HuH-7.5 (cell line): ENCODE data around the gene TRIL.

Experiments used
- DNase-seq: peaks from one replicate; pipeline ENCODE4 v3.0.0; 2011; ENCODE audit warnings: low spot score

Gene TRIL

DNA sequence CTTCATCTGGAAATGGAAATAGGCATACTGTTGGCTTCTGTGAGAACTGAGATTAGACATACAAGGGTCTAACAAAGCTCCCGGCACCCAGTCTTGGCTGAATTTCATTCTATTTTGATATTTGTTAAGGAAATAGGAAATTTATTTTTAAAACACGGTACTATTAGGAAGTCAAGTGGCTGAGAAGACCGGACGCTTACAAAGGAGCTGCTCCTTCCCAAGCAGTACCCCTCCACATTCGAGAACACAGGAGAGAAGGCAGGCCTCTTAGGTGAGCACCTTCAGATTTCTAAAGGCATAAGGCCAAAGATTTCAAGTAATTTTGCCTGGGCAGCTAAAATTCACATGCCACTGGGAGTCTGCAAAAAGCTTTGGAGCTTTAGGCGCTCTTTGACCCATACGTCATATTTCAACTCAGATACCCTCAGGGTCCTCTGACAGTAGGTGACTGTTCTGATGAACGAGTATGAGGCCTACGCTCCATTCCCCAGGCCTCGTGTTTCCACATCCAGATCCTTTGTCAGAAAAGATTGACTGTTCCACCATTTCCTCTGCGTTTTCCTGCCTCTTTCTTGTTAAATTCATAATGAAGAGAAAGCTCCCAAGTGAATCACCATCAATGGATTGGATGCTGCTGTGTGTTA is 17.3 kb downstream of the TRIL start:
- no peak for DNase-seq

DNA sequence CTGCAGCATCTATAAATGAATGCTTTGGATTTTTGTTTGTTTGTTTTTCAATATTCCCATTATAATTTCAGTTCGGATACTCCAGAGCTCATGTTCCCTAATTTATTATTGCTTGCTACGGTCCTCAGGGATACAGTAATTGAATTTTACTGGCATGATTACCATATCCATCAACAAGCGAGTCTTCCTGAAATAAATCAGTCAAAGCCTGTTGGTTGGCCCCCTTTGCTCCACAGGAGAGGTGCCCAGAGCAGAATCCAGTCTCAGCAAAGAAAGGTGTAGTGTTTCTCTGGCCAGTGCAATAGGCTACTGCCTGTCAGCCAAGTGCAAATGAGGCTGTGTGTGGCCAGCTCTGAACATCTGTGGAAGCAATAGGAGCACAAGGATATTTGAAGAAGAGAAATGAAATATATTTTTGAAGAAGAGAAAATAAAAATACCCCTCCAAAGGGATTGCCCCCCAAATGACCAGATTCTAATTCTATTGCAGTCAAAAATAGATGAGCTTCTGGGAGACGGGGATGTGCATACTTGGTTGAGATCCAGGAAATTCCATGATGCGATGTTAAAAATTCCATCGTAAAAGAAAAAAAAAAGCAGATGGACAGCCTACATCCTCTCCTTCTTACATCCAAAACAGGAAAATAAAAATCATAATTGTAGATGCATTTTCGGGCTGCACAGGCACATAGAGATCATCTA is 18.1 kb downstream of the TRIL start:
- no peak for DNase-seq

DNA sequence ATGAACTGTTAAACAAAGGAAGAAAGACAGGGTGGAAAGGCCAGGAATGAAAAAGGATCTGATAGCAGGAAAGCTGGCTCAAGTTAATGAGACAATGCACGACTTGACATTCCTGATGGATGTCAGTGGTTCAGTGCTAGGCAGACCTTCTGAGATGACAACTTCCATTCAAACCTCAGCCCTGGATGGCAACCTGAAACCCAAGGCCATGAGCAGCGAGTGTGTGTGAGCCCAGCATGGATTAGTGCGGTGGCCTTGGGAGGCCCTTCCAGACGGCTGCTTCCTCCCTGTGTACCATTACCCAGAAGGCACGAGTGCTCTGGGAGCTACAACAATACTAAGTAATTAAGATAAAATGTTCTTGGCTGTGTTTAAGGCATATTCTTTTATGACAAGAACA is 18.8 kb downstream of the TRIL start:
- no peak for DNase-seq

DNA sequence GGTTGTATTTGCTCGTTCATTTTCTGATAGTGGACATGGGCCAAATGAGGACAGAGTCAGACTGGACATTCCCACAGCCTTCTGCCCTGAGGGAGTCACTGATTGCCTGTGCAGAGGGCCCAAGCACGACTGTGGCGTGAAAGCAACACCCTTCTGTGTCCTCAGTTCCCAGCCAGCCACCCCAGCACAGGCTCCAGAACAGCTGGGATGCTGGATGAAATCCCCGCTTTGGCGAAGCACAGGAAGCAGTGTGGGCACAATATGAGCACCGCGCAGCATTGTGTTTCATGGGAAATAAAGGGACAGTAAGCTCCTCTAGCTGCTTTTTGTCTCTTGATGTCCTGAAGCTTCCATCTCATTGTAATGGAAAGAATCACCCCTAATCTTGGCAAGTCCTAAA is 20.5 kb downstream of the TRIL start:
- DNase-seq = no peak

DNA sequence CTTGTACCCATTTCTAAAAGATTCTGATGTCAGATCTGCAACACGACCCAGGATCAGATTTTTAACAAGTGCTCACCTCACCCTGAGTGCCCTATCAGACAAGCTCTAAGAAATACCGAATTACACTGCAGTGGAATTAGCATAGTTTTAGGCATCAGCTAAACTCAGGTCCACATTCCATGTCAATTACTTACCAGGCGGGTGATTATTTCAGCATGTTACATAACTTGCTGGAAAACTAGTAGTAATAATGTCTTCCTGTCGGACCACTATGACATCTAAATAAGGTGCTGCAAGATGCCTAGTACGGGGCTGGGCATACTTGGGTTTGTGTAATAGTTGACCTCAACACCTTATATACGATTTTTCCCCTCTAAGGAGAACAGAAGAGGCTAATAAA is 21.0 kb downstream of the TRIL start:
- DNase-seq = no peak

GRCh38 chr7:28933846-28934320 is 24.2 kb downstream of the TRIL start:
- DNase-seq = no peak

- DNase-seq = no peak
Measured at GRCh38 chr7:28931565-28931964, 26.6 kb downstream of the TRIL start.

- peak; percentile 49 for DNase-seq
Measured at GRCh38 chr7:28926871-28927597, 31.1 kb downstream of the TRIL start.

DNA sequence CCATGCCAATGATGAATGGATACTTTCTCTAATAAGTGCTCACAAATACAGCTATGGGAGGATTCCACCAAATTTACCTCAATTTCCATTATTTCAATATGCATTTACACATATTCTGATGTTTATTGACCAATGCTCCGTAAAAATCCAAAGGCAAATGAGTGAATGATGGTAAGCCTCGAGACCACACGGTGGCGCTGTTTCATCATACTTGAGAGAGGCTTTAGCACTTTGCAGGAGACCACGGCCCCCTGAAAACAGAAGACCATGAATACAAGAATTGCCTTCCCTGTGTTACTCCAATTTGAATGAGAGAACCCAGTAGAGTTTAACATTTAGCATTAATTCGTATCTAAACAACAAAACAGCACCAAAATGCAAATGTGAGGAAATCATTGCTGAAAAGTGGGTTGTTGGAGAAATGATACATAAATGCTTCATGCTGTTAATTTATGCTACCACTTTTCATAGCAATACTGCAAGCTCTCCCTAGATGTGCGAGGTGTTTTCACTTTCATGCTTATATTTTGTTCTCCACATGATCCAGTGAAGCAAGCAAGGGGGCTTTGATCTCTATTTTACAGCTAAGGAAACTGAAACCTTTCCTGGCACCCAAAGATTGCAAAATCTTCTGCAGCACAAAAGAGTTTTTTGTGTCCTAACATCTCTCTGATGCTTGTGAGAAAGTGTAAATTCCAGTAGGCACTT is 35.4 kb downstream of the TRIL start:
- DNase-seq = peak; percentile 25

- DNase-seq = peak; percentile 38
Measured at GRCh38 chr7:28921822-28922221, 36.3 kb downstream of the TRIL start.

DNA sequence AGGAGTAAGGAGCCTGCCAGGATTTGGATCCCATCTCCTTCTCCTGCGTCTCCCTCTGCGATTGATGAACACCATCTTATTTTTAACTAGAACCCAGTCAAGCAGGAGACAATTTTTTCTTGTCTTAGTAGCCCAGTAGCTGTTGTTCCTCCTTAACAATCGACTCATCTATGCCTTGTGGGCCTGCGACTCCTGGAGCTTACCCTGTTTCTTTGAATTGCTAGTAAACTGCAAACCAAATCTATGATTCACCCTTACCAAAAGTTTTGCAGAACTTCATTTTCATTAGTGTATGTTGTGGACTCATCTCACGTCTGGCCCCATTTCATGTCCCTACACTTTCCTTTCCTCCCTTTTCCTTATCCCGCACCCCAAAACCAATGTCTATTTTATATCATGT is 37.7 kb downstream of the TRIL start:
- DNase-seq = no peak

DNA sequence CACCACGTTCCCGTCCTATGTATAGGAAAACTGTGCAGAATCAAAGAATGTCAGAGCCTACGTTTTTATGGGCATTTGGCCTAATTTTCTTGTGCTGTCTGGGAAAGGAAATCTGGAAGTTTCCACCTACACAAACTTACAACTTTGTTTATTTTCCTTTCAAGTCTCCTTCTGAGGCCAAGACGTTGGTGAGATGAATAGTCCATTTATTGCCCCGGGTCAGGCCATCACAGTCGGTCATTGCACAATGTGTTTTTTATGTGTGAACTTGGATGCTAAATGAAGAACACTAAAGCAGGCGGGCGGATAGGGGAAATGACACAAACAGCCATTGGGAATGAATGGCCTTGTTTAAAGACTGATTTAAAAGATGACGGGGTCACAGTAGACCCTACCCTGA is 38.6 kb downstream of the TRIL start:
- DNase-seq = no peak

GRCh38 chr7:28908775-28909174 is 49.4 kb downstream of the TRIL start:
- DNase-seq = no peak

GRCh38 chr7:28905464-28905863 is 52.7 kb downstream of the TRIL start:
- no peak for DNase-seq

GRCh38 chr7:28904578-28905048 is 53.5 kb downstream of the TRIL start:
- no peak for DNase-seq

- no peak for DNase-seq
Measured at GRCh38 chr7:28903730-28904577, 54.2 kb downstream of the TRIL start.
